Glutamatergic neuron (in vitro differentiated cells): ENCODE data around the gene PKD2L2. TPM values are rescaled to one million over a fixed set of nuclear protein-coding genes. Genes with fewer than 3 reads are reported as not detected.
"Not testable (repeated sequence)": the region's sequence is repeated elsewhere in the genome, so short reads cannot be mapped to it uniquely, and the experiment has no call there.

Source experiments
- DNase-seq: peaks from one replicate; pipeline ENCODE4 v3.0.0; 2022
- H3K27ac Mint-ChIP-seq: one replicate; pipeline ENCODE4 v1.8.0; 2020; ENCODE audit warnings: mild to moderate bottlenecking, mixed read lengths, inconsistent platforms; ENCODE audit not compliant: unreplicated experiment
- H3K27me3 Mint-ChIP-seq: one replicate; pipeline ENCODE4 v1.8.0; 2020; ENCODE audit warnings: mild to moderate bottlenecking, moderate library complexity, mixed read lengths, inconsistent platforms; ENCODE audit not compliant: unreplicated experiment
- H3K36me3 Mint-ChIP-seq: one replicate; pipeline ENCODE4 v1.8.0; 2020; ENCODE audit warnings: mild to moderate bottlenecking, mixed read lengths, inconsistent platforms; ENCODE audit not compliant: unreplicated experiment
- H3K4me1 Mint-ChIP-seq: one replicate; pipeline ENCODE4 v1.8.0; 2020; ENCODE audit warnings: mild to moderate bottlenecking, low read depth, mixed read lengths, inconsistent platforms; ENCODE audit not compliant: unreplicated experiment
- H3K4me3 Mint-ChIP-seq: one replicate; pipeline ENCODE4 v1.8.0; 2020; ENCODE audit warnings: mild to moderate bottlenecking, mixed read lengths, inconsistent platforms; ENCODE audit not compliant: unreplicated experiment
- H3K9me3 Mint-ChIP-seq: one replicate; pipeline ENCODE4 v1.8.0; 2020; ENCODE audit warnings: mild to moderate bottlenecking, moderate library complexity, mixed read lengths, inconsistent platforms; ENCODE audit not compliant: unreplicated experiment
- total RNA-seq: library from RNA; stranded (reverse); fragmentation: NEBNext Ultra II Directional; extraction: Animal tissue kit (Norgen Biotek cat#: 25700); gene quantifications from one replicate; pipeline ENCODE4 v1.2.1, GENCODE V29; 2021; ENCODE audit not compliant: unreplicated experiment
- TF ChIP-seq, protein P1 (sequence below): fragments of 200-600 bp; sonication (generic); IDR thresholded peaks from one replicate; pipeline ENCODE4 v1.5.0; 2021; ENCODE audit not compliant: partially characterized antibody, unreplicated experiment

PKD2L2 gene
- total RNA-seq, 1 donor from 2014 or later, result not detected

DNA sequence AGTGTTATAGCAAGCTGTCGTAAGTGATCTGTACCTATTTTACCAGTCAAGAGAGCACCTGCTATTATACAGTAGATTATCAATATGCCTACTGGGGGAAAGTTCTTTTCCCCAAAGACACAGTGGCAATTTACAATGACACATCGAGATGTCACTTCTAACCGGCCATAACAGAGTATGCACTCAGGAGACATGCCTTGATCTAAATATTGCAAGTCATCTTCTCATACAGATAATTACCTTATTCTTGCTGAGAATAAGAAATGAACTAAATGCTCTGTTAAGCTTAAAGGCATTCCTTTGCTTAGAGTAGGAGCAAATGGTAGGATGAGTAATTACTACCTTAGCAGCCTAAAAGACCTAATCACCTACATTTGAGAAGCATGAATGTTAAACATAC lies 71.6 kb downstream of the PKD2L2 start:
- Mint-ChIP-seq H3K36me3 (no peaks in the 10 kb centered on the region), H3K27me3 (no peaks in the 10 kb centered on the region), H3K4me1 (no peaks in the 10 kb centered on the region), H3K4me3 (no peak overlapping the region), H3K9me3 (peaks cover 3% of the 10 kb centered on the region), H3K27ac (no peak overlapping the region)
- DNase-seq, result no peak
- TF ChIP-seq, protein P1, sequence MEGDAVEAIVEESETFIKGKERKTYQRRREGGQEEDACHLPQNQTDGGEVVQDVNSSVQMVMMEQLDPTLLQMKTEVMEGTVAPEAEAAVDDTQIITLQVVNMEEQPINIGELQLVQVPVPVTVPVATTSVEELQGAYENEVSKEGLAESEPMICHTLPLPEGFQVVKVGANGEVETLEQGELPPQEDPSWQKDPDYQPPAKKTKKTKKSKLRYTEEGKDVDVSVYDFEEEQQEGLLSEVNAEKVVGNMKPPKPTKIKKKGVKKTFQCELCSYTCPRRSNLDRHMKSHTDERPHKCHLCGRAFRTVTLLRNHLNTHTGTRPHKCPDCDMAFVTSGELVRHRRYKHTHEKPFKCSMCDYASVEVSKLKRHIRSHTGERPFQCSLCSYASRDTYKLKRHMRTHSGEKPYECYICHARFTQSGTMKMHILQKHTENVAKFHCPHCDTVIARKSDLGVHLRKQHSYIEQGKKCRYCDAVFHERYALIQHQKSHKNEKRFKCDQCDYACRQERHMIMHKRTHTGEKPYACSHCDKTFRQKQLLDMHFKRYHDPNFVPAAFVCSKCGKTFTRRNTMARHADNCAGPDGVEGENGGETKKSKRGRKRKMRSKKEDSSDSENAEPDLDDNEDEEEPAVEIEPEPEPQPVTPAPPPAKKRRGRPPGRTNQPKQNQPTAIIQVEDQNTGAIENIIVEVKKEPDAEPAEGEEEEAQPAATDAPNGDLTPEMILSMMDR, result no peak

DNA sequence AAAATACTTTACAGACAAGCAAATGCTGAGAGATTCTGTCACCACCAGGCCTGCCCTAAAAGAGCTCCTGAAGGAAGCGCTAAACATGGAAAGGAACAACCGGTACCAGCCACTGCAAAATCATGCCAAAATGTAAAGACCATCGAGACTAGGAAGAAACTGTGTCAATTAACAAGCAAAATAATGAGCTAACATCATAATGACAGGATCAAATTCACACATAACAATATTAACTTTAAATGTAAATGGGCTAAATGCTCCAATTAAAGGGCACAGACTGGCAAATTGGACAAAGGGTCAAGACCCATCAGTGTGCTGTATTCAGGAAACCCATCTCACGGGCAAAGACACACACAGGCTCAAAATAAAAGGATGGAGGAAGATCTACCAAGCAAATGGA lies 81.1 kb downstream of the PKD2L2 start:
- DNase-seq, H3K4me1 Mint-ChIP-seq, H3K27me3 Mint-ChIP-seq, H3K9me3 Mint-ChIP-seq, H3K27ac Mint-ChIP-seq, H3K4me3 Mint-ChIP-seq: not testable (repeated sequence)
- H3K36me3 Mint-ChIP-seq, result peaks cover 13% of the 10 kb centered on the region

DNA sequence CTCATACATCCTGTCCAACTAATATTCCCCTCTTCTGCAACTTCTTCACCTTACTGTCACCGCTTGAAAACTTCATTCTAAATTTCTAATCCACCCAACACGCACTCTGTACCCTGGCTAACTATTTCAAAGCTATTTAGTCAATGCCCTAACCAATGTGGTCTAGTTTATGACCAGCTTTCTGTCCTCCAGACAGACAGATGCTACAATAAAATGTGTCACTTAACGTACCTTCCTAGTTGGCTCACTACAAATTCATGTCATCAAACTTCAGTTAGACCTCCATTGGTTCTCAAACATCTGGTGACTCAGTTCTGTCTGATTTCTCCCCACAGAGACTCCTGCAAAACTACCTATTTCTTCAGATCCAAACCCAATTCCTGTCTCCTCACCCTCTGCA lies 86.0 kb downstream of the PKD2L2 start:
- H3K4me3 Mint-ChIP-seq, result no peak overlapping the region
- TF ChIP-seq, protein P1, result no peak
- DNase-seq, result no peak
- H3K36me3 Mint-ChIP-seq, result peaks cover 10% of the 10 kb centered on the region
- H3K4me1 Mint-ChIP-seq, result no peaks in the 10 kb centered on the region
- peaks cover 3% of the 10 kb centered on the region for H3K9me3 Mint-ChIP-seq
- H3K27me3 Mint-ChIP-seq, result peaks cover 2% of the 10 kb centered on the region
- no peak overlapping the region for H3K27ac Mint-ChIP-seq

DNA sequence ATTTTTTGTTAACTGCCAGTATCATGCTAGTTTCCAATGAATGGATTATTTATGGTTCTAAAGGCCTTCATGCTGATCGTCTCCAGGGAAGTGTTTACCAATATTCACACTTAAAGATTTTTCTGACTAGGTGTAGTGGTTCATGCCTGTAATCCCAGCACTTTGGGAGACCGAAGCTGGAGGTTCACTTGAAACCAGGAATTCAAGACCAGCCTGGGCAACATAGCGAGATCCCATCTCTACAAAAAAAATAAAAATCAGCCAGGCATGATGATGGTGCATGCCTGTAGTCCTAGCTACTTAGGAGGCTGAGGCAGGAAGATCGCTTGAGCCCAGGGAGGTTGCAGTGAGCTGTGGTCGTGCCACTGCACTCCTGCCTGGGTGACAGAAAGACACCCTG lies 100.2 kb downstream of the PKD2L2 start:
- no peaks in the 10 kb centered on the region for H3K9me3 Mint-ChIP-seq

More for the DNA sequence above, 100.2 kb downstream of the PKD2L2 start:
- H3K4me1 Mint-ChIP-seq, result no peaks in the 10 kb centered on the region
- no peak overlapping the region for H3K27ac Mint-ChIP-seq
- no peak overlapping the region for H3K4me3 Mint-ChIP-seq
- H3K27me3 Mint-ChIP-seq, result no peaks in the 10 kb centered on the region
- TF ChIP-seq, protein P1, result no peak
- no peak for DNase-seq
- no peaks in the 10 kb centered on the region for H3K36me3 Mint-ChIP-seq

Other genes starting within 250 kb of the PKD2L2 start
- gene KLHL3, start 153.4 kb upstream of the PKD2L2 start, total RNA-seq, result 5.7 TPM
- 65.2 TPM for gene HNRNPA0, start 135.1 kb upstream of the PKD2L2 start, total RNA-seq
- gene MYOT, start 21.6 kb upstream of the PKD2L2 start, total RNA-seq, result not detected
- 31.4 TPM for gene FAM13B, start 143.6 kb downstream of the PKD2L2 start, total RNA-seq
- gene WNT8A, start 194.6 kb downstream of the PKD2L2 start, total RNA-seq, result not detected
- 0.71 TPM for gene NME5, start 250.0 kb downstream of the PKD2L2 start, total RNA-seq